Astrocyte (in vitro differentiated cells and primary cell): ENCODE data around the gene SAC3D1. TPM values are rescaled to one million over a fixed set of nuclear protein-coding genes. Genes with fewer than 3 reads are reported as not detected.

ENCODE experiments used
- DNase-seq: peaks from one replicate; pipeline ENCODE4 v3.0.0-alpha.2; 2010; ENCODE audit warnings: low read depth
- FAIRE-seq: peaks from 2 replicates; lab custom pipeline; 2011; peaks lifted over from hg19 to GRCh38; lab: Jason Lieb, UNC
- H2AFZ ChIP-seq: 2 replicates; pipeline ENCODE4 v1.6.0; 2012; ENCODE audit warnings: low read depth, low read length, inconsistent platforms
- H3K27ac ChIP-seq: 2 replicates; pipeline ENCODE4 v1.5.1; 2011; ENCODE audit warnings: low read depth, low read length, inconsistent platforms
- H3K27me3 ChIP-seq: 2 replicates; pipeline ENCODE4 v1.6.0; 2011; ENCODE audit warnings: low read length, inconsistent platforms; ENCODE audit not compliant: insufficient read depth
- H3K36me3 ChIP-seq: 2 replicates; pipeline ENCODE4 v1.5.1; 2011; ENCODE audit warnings: low read length, inconsistent platforms; ENCODE audit not compliant: insufficient read depth
- H3K4me1 ChIP-seq: 2 replicates; pipeline ENCODE4 v1.5.1; 2011; ENCODE audit warnings: low read length, inconsistent platforms; ENCODE audit not compliant: insufficient read depth
- H3K4me2 ChIP-seq: 2 replicates; pipeline ENCODE4 v1.6.0; 2012; ENCODE audit warnings: low read length, inconsistent platforms
- H3K4me3 ChIP-seq: 2 replicates; pipeline ENCODE4 v1.5.1; 2011; ENCODE audit warnings: low read depth, mild to moderate bottlenecking, low read length, inconsistent platforms; ENCODE audit not compliant: insufficient read depth
- H3K79me2 ChIP-seq: 2 replicates; pipeline ENCODE4 v1.6.0; 2012; ENCODE audit warnings: mild to moderate bottlenecking, low read length, inconsistent platforms; ENCODE audit not compliant: insufficient read depth
- H3K9ac ChIP-seq: 2 replicates; pipeline ENCODE4 v1.6.0; 2012; ENCODE audit warnings: mild to moderate bottlenecking, low read length, inconsistent platforms
- H3K9me3 ChIP-seq: 2 replicates; pipeline ENCODE4 v1.5.1; 2012; ENCODE audit warnings: low read depth, mild to moderate bottlenecking, low read length, inconsistent platforms; ENCODE audit not compliant: insufficient read depth
- H4K20me1 ChIP-seq: 2 replicates; pipeline ENCODE4 v1.6.0; 2012; ENCODE audit warnings: low read length, inconsistent platforms; ENCODE audit not compliant: insufficient read depth
- H3K27ac Mint-ChIP-seq: one replicate; pipeline ENCODE4 v1.8.0; 2021; ENCODE audit warnings: mild to moderate bottlenecking, mixed read lengths; ENCODE audit not compliant: unreplicated experiment
- H3K27me3 Mint-ChIP-seq: one replicate; pipeline ENCODE4 v1.8.0; 2021; ENCODE audit warnings: low read depth, mixed read lengths; ENCODE audit not compliant: unreplicated experiment
- H3K36me3 Mint-ChIP-seq: one replicate; pipeline ENCODE4 v1.8.0; 2021; ENCODE audit warnings: low read depth, mixed read lengths; ENCODE audit not compliant: unreplicated experiment
- H3K4me1 Mint-ChIP-seq: one replicate; pipeline ENCODE4 v1.8.0; 2021; ENCODE audit warnings: low read depth, mixed read lengths; ENCODE audit not compliant: unreplicated experiment
- H3K4me3 Mint-ChIP-seq: one replicate; pipeline ENCODE4 v1.8.0; 2021; ENCODE audit warnings: mild to moderate bottlenecking, moderate library complexity, mixed read lengths; ENCODE audit not compliant: unreplicated experiment
- H3K9me3 Mint-ChIP-seq: one replicate; pipeline ENCODE4 v1.8.0; 2021; ENCODE audit warnings: mild to moderate bottlenecking, mixed read lengths; ENCODE audit not compliant: unreplicated experiment
- EZH2 ChIP-seq: IDR thresholded peaks from 2 replicates; pipeline ENCODE4 v1.6.1; 2012; ENCODE audit warnings: mild to moderate bottlenecking, low read length, inconsistent platforms; ENCODE audit not compliant: insufficient read depth
- total RNA-seq: library from RNA; stranded (reverse); gene quantifications from 2 replicates; pipeline ENCODE4 v1.2.1, GENCODE V29; 2021
- TF ChIP-seq, protein P1 (sequence below): IDR thresholded peaks from 2 replicates; pipeline ENCODE4 v1.5.1; 2011; ENCODE audit warnings: low read depth, mild to moderate bottlenecking, inconsistent platforms, low read length, moderate library complexity; ENCODE audit not compliant: insufficient read depth

SAC3D1 gene
- total RNA-seq, 1 donor from 2014 or later = 14.6 TPM

DNA sequence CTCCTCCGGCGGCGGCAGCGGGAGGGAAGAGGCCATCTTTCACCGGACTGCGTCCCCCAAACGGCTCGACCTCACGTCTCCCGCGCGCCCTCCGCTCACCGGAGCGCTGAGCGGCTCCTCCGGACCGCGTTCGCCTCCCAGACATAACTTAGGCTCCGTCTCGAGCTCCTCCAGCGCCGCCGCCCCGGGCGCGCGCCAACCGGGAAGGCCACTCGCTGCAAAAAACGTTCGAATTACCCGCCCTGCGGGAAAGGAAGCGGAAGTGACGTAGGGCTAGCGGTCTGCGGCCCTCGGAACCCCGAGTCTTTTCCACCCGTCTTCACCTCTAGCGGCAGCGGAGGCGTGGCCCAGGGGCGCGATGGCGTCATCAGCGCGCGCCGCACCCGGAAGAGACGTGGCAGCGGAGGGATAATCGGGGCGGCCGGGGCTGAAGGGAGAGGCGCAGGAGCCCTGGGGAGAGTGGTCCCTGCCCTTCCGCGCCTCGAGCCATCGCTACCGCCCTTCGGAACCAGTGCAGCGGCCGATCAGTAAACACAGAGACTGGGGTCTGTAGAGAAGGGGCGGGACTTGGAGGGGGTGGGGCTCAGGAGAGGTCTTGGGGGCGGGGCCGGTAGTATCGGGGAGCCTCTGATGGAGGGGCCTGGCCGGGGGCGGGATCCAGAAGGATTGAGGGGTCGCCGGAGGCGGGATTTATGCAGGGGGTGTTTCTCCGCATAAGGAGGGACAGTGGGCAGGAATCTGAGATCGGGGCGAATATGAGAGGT, 43.0 kb downstream of the SAC3D1 start, which contains the start of the genes CDCA5 and ZFPL1:
CDCA5 (minus strand) TSS at position 207 of the 764 bp plus-strand sequence; CDS start at position 145, 62 bp downstream.
ZFPL1 (plus strand) TSS at position 389 of the 764 bp plus-strand sequence. CDS start 477 bp downstream, outside the sequence.
- Histone ChIP-seq H3K9me3 (no peaks in the 10 kb centered on the region), H3K4me3 (peak within 1 kb of the TSS; percentile 98), H4K20me1 (no peaks in the 10 kb centered on the region), H3K79me2 (peaks cover 62% of the 10 kb centered on the region), H3K27ac (peak within 1 kb of the TSS; percentile 98), H3K9ac (peak within 1 kb of the TSS; percentile 99), H3K36me3 (peaks cover 13% of the 10 kb centered on the region), H3K27me3 (no peaks in the 10 kb centered on the region), H3K4me1 (peaks cover 15% of the 10 kb centered on the region), H2AFZ (peak within 1 kb of the TSS; percentile 86), H3K4me2 (peak within 1 kb of the TSS; percentile 95)
- peaks cover 9% of the 10 kb centered on the region for H3K4me1 Mint-ChIP-seq
- TF ChIP-seq, protein P1, sequence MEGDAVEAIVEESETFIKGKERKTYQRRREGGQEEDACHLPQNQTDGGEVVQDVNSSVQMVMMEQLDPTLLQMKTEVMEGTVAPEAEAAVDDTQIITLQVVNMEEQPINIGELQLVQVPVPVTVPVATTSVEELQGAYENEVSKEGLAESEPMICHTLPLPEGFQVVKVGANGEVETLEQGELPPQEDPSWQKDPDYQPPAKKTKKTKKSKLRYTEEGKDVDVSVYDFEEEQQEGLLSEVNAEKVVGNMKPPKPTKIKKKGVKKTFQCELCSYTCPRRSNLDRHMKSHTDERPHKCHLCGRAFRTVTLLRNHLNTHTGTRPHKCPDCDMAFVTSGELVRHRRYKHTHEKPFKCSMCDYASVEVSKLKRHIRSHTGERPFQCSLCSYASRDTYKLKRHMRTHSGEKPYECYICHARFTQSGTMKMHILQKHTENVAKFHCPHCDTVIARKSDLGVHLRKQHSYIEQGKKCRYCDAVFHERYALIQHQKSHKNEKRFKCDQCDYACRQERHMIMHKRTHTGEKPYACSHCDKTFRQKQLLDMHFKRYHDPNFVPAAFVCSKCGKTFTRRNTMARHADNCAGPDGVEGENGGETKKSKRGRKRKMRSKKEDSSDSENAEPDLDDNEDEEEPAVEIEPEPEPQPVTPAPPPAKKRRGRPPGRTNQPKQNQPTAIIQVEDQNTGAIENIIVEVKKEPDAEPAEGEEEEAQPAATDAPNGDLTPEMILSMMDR = no peak
- TF ChIP-seq EZH2 = no peak
- H3K27ac Mint-ChIP-seq = peak within 1 kb of the TSS; percentile 99
- H3K36me3 Mint-ChIP-seq = peaks cover 8% of the 10 kb centered on the region
- DNase-seq = peak; percentile 87
- no peak for FAIRE-seq
- H3K4me3 Mint-ChIP-seq = peak within 1 kb of the TSS; percentile 96
- H3K27me3 Mint-ChIP-seq = no peaks in the 10 kb centered on the region
- no peaks in the 10 kb centered on the region for H3K9me3 Mint-ChIP-seq

DNA sequence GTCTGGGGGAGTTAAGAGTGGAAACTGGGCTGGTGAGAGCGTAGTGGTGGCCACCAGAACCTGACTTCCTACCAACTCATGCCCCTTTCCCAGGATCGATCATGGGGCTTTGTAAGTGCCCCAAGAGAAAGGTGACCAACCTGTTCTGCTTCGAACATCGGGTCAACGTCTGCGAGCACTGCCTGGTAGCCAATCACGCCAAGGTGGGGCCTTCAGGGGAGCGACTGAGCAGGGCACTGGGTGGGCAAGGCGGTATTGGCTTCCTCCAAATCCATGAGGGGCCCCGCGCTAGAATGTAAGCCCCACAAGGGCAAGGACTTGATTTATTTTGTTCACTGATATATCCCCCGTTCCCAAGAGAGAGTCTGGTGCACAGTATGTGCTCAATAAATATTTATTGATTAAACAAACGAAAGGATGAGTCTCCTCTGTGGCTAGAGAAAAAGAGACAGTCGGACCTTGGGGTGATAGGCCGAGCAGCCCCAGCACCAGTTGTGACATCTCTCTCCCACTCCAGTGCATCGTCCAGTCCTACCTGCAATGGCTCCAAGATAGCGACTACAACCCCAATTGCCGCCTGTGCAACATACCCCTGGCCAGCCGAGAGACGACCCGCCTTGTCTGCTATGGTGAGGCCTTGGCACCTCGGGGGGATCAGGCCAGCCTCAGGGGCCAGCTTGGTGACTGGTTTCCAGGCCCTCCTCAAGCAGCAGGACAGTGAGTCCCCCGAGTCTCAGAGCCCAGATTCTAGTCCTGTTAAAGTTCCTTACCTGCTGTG, 43.8 kb downstream of the SAC3D1 start:
- no peaks in the 10 kb centered on the region for H3K27me3 Mint-ChIP-seq
- H3K9ac ChIP-seq = peak overlapping the region; percentile 99
- H2AFZ ChIP-seq = peak overlapping the region; percentile 57
- peak overlapping the region; percentile 98 for H3K27ac ChIP-seq
- peak overlapping the region; percentile 95 for H3K4me2 ChIP-seq
- H3K4me1 Mint-ChIP-seq = peaks cover 9% of the 10 kb centered on the region
- no peaks in the 10 kb centered on the region for H4K20me1 ChIP-seq
- no peaks in the 10 kb centered on the region for H3K9me3 Mint-ChIP-seq
- H3K36me3 ChIP-seq = peaks cover 14% of the 10 kb centered on the region
- H3K27ac Mint-ChIP-seq = peak overlapping the region; percentile 99
- peaks cover 15% of the 10 kb centered on the region for H3K36me3 Mint-ChIP-seq
- no peaks in the 10 kb centered on the region for H3K27me3 ChIP-seq
- TF ChIP-seq, protein P1 = no peak
- TF ChIP-seq EZH2 = no peak
- DNase-seq (no peak), FAIRE-seq (no peak)
- peaks cover 60% of the 10 kb centered on the region for H3K79me2 ChIP-seq
- H3K9me3 ChIP-seq = no peaks in the 10 kb centered on the region
- H3K4me1 ChIP-seq = peaks cover 15% of the 10 kb centered on the region
- peak overlapping the region; percentile 98 for H3K4me3 ChIP-seq
- H3K4me3 Mint-ChIP-seq = peak overlapping the region; percentile 96
